ENCODE results near the gene LILRB5. TPM values are rescaled to one million over a fixed set of nuclear protein-coding genes. Genes with fewer than 3 reads are reported as not detected.
"Not testable (repeated sequence)": the region's sequence is repeated elsewhere in the genome, so short reads cannot be mapped to it uniquely, and the experiment has no call there.

Gene LILRB5
- polyA plus RNA-seq = not detected

- no peaks in the 10 kb centered on the region for H3K36me3 Mint-ChIP-seq
- H3K4me3 Mint-ChIP-seq = no peak within 1 kb of the TSS
- no peak within 1 kb of the TSS for H3K27ac Mint-ChIP-seq
- no peaks in the 10 kb centered on the region for H3K9me3 Mint-ChIP-seq
- H3K27me3 Mint-ChIP-seq (ENCODE audit: low read depth in 3 of 3) = peaks cover 4 to 7% (median 6%) of the 10 kb centered on the region in 3 donors
- no peaks in the 10 kb centered on the region for H3K4me1 Mint-ChIP-seq
- no peak for DNase-seq
Observed at GRCh38 chr19:54257116-54257480, at the start of gene LILRB5. LILRB5 (minus strand) TSS chr19:54257273; CDS start chr19:54257193, 80 bp downstream.

- DNase-seq = no peak
- Mint-ChIP-seq H3K36me3 (no peaks in the 10 kb centered on the region), H3K27me3 (ENCODE audit: low read depth in 3 of 3) (peaks cover 6 to 12% (median 9%) of the 10 kb centered on the region in 3 donors), H3K4me3 (peak overlapping the region in 2 of 5 donors; percentile 6), H3K9me3 (peaks cover 0 to 2% (median 0%) of the 10 kb centered on the region in 6 donors), H3K4me1 (peaks cover 3 to 10% of the 10 kb centered on the region in 2 donors), H3K27ac (no peak overlapping the region)
Observed at GRCh38 chr19:54305141-54305540, 48.1 kb upstream of the LILRB5 start.

- H3K36me3 Mint-ChIP-seq = no peaks in the 10 kb centered on the region
- H3K27ac Mint-ChIP-seq = no peak overlapping the region
- peaks cover 3 to 10% of the 10 kb centered on the region in 2 donors for H3K4me1 Mint-ChIP-seq
- H3K4me3 Mint-ChIP-seq = no peak overlapping the region
- H3K9me3 Mint-ChIP-seq = no peaks in the 10 kb centered on the region
- H3K27me3 Mint-ChIP-seq (ENCODE audit: low read depth in 3 of 3) = peaks cover 6 to 16% (median 15%) of the 10 kb centered on the region in 3 donors
- DNase-seq = no peak
Observed at GRCh38 chr19:54302257-54302656, 45.2 kb upstream of the LILRB5 start.

GRCh38 chr19:54299515-54299914 is 42.4 kb upstream of the LILRB5 start:
- H3K4me1 Mint-ChIP-seq = peaks cover 2 to 3% of the 10 kb centered on the region in 2 donors
- peaks cover 4 to 13% (median 6%) of the 10 kb centered on the region in 3 donors for H3K27me3 Mint-ChIP-seq (ENCODE audit: low read depth in 3 of 3)
- H3K36me3 Mint-ChIP-seq = no peaks in the 10 kb centered on the region
- no peak for DNase-seq
- no peak overlapping the region for H3K4me3 Mint-ChIP-seq
- H3K9me3 Mint-ChIP-seq = no peaks in the 10 kb centered on the region
- no peak overlapping the region for H3K27ac Mint-ChIP-seq

DNA sequence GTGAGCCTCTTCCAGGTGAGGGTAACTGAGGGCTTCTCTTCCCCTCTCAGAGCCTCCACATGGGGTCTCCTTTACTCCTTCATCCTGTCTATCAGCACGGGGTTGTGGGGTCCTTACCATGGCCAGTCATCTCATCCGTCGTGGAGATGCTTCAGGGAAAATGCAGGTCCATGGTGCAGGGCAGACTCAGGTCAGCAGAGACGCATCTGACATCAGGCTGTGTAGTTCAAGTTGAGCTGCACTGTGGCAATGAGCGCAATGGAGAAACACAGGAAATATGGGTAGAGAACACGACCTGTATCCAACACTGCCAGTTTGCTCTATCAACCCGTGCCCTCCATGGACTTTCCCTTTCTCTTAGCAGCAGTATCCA is 42.0 kb upstream of the LILRB5 start:
- H3K27me3 Mint-ChIP-seq (ENCODE audit: low read depth in 3 of 3) = peaks cover 6 to 13% (median 6%) of the 10 kb centered on the region in 3 donors
- no peaks in the 10 kb centered on the region for H3K9me3 Mint-ChIP-seq
- DNase-seq = no peak
- H3K36me3 Mint-ChIP-seq = no peaks in the 10 kb centered on the region
- H3K4me3 Mint-ChIP-seq = no peak overlapping the region
- no peak overlapping the region for H3K27ac Mint-ChIP-seq
- peaks cover 0 to 2% of the 10 kb centered on the region in 2 donors for H3K4me1 Mint-ChIP-seq

DNA sequence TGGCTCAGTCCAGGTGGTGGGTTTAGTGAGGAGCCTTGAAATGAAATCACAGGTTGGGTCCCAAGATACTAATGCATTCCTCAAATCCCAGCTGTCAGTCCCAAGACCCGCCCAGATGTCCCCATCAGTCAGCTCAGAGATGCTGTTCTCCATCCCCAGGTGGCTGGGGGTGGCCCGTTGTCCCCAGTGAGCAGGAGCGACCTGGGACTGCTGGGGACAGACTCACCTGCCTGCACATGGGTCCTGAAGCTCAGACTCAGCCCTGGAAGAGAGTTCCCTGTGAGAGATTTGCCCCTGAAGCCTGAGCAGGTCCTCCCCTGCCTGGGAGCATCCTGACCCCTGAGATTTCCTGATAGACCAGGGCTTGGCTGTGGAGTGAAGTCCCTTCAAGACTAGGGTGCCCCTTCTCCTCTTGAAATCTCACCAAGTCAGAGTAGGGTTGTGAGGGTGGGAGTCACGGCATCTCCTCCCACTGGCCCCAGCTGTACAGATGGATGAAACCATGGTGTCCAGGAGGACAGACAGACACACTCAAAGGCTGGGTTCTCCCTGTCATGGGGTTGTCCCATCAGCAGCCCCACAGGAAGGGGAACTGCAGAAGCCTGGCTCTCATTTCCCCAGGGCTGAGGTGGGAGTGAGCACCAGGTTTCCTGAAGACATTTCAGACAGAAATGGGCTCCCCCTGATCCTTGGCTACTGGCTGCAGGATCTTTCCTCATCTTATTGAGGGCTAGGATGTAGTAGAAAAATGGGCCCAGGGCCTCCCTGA is 41.5 kb upstream of the LILRB5 start:
- no peak overlapping the region for H3K4me3 Mint-ChIP-seq
- H3K27me3 Mint-ChIP-seq (ENCODE audit: low read depth in 3 of 3) = peaks cover 6 to 9% (median 9%) of the 10 kb centered on the region in 3 donors
- DNase-seq = no peak
- H3K27ac Mint-ChIP-seq = no peak overlapping the region
- H3K4me1 Mint-ChIP-seq = no peaks in the 10 kb centered on the region
- no peaks in the 10 kb centered on the region for H3K36me3 Mint-ChIP-seq
- H3K9me3 Mint-ChIP-seq = no peaks in the 10 kb centered on the region

DNA sequence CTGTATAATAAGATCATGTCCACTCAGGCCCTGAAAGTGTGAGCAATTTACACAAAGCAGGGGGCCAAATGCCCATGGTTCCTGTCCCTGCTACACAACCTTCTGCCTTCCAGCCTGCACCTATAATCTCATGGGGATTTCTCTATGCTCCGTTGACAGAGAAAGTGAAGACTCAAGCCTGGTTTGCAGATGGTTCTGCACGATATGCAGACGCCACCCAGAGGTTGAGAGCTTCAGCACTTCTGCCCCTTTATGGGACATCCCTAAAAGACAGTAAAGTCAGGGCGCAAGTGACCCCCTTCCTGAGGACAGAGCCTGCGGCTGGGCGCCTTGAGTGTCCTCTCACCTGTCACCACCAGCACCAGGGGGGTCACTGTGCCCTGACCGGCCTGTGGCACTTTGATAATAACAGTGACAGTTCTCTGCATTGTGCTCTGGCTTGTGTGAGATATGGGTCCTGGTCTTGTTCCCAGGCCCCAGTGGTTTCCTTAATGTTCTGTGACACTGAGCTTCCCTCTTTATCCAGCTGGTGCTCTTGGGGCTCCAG is 40.8 kb upstream of the LILRB5 start:
- Mint-ChIP-seq H3K27me3 (ENCODE audit: low read depth in 3 of 3) (peaks cover 6 to 10% (median 9%) of the 10 kb centered on the region in 3 donors), H3K4me3 (no peak overlapping the region), H3K4me1 (no peaks in the 10 kb centered on the region), H3K27ac (no peak overlapping the region), H3K36me3 (no peaks in the 10 kb centered on the region), H3K9me3 (peaks cover 0 to 1% (median 0%) of the 10 kb centered on the region in 6 donors)
- DNase-seq = no peak

- DNase-seq = no peak
- H3K27me3 Mint-ChIP-seq (ENCODE audit: low read depth in 3 of 3) = peaks cover 7 to 13% (median 8%) of the 10 kb centered on the region in 3 donors
- H3K36me3 Mint-ChIP-seq = no peaks in the 10 kb centered on the region
- H3K27ac Mint-ChIP-seq = no peak overlapping the region
- H3K9me3 Mint-ChIP-seq = peaks cover 0 to 1% (median 0%) of the 10 kb centered on the region in 6 donors
- no peak overlapping the region for H3K4me3 Mint-ChIP-seq
- no peaks in the 10 kb centered on the region for H3K4me1 Mint-ChIP-seq
Observed at GRCh38 chr19:54294539-54294938, 37.5 kb upstream of the LILRB5 start.

DNA sequence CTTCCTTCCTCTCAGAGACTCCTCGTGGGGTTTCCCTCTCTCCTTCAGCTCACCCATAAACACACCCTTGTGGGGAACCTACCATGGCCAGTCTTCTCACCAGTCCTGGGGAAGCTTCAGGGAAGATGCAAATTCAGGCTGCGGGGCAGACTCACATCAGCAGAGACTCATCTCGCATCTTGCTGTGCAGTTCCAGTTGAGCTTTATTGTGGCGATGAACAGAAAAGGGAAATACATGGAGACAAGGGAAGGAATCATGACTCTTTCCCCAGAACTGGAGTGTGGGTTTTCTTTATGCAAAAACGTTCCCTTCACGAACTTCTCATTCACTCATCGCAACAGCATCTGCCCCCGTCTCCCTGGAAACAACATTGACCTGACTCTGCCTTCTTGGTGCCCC is 32.1 kb upstream of the LILRB5 start:
- not testable (repeated sequence) for H3K36me3 Mint-ChIP-seq, H3K9me3 Mint-ChIP-seq, DNase-seq, H3K4me3 Mint-ChIP-seq, H3K27ac Mint-ChIP-seq
- Mint-ChIP-seq H3K4me1 (peaks cover 24 to 29% of the 10 kb centered on the region in 2 donors), H3K27me3 (ENCODE audit: low read depth in 3 of 3) (peaks cover 2 to 15% (median 10%) of the 10 kb centered on the region in 3 donors)

- Mint-ChIP-seq H3K9me3 (no peaks in the 10 kb centered on the region), H3K27ac (peak overlapping the region in 1 of 6 donors; percentile 47), H3K36me3 (no peaks in the 10 kb centered on the region), H3K4me3 (no peak overlapping the region), H3K4me1 (peaks cover 30 to 31% of the 10 kb centered on the region in 2 donors), H3K27me3 (ENCODE audit: low read depth in 3 of 3) (peaks cover 2 to 15% (median 3%) of the 10 kb centered on the region in 3 donors)
- no peak for DNase-seq
Observed at GRCh38 chr19:54287456-54287855, 30.4 kb upstream of the LILRB5 start.

- H3K9me3 Mint-ChIP-seq, H3K36me3 Mint-ChIP-seq: not testable (repeated sequence)
- H3K27me3 Mint-ChIP-seq (ENCODE audit: low read depth in 3 of 3) = peaks cover 2 to 13% (median 7%) of the 10 kb centered on the region in 3 donors
- peak overlapping the region in 4 of 6 donors; percentile 30 to 74 (median 54) for H3K27ac Mint-ChIP-seq
- H3K4me3 Mint-ChIP-seq = peak overlapping the region in 1 of 5 donors; percentile 36
- DNase-seq = peak in 1 of 3 donors; percentile 9
- peaks cover 34 to 36% of the 10 kb centered on the region in 2 donors for H3K4me1 Mint-ChIP-seq
Observed at GRCh38 chr19:54286283-54286682, 29.2 kb upstream of the LILRB5 start.

DNA sequence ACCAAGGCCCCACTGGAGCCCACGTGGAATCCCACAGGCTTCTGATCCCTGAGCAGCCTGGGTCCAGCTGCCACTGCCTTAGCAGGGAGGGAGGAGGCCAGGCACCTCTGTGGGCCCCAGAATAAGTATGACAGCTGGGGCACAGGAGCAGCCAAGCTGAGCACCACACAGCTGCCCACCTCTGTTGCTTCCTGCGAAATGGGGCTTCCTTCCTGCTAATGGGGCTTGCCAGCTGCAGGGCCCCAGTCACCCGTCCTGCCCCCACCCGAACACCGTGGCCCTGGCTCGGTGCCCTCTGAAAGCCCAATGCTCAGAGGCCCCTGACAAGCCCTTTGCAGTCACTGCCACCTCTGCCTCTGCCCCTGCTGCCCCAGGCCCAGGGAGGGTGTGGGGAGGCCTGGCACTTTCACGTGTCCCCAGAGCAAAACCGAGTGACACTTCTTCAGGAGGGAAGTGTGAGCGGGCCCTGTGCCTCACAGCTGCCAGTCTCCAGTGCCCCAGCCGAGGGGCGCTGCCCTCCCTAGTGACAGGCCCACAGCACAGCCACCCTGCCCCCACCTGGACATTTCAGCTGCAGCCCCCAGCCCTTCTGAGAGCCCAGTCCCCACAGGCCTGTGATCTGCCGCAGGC is 28.5 kb upstream of the LILRB5 start:
- peak overlapping the region in 5 of 6 donors; percentile 12 to 84 (median 70) for H3K27ac Mint-ChIP-seq
- H3K9me3 Mint-ChIP-seq, H3K36me3 Mint-ChIP-seq: not testable (repeated sequence)
- H3K4me1 Mint-ChIP-seq = peaks cover 34 to 36% of the 10 kb centered on the region in 2 donors
- DNase-seq = peak in 2 of 3 donors; percentile 20 to 59
- H3K27me3 Mint-ChIP-seq (ENCODE audit: low read depth in 3 of 3) = peaks cover 4 to 13% (median 12%) of the 10 kb centered on the region in 3 donors
- H3K4me3 Mint-ChIP-seq = peak overlapping the region in 4 of 5 donors; percentile 7 to 45 (median 24)

DNA sequence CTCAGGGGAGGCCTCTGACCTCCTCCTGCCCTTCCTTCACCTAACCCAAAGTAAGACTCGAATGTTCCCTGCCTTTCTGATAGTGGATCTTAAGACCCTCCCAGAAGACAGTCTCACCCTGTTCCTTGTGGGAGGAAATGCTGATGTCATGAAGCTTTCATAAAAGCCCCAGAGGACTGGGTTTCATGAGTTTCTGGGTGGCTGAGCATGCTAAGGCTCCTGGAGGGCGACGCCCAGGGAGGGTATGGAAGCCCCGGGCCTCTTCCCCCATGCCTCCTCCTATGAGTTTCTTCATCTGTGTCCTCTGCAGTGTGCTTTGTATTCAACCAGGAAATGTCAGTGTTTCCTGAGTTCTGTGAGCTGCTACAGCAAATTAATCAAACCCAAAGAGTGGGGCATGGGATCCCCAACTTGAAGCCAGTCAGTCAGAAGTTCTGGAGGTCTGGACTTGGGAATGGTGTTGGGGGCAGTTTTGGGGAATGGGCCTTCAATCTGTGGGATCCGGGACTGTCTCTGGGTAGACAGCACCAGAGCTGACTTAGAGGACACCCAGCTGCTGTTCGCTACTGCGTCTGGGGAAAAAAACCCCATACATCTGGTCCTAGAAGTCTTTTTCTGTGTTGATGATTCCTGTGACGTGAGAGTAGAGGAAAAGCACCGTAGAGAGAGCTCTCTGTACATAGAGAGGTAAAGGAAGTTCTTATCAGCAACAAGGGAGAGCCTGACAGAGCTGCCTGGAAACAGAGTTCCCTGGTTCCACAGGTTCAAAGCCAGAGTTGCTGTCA is 25.8 kb upstream of the LILRB5 start:
- no peak for DNase-seq
- Mint-ChIP-seq H3K4me1 (peaks cover 34 to 36% of the 10 kb centered on the region in 2 donors), H3K4me3 (no peak overlapping the region), H3K27me3 (ENCODE audit: low read depth in 3 of 3) (peaks cover 5 to 15% (median 8%) of the 10 kb centered on the region in 3 donors), H3K27ac (peak overlapping the region in 1 of 6 donors; percentile 14), H3K36me3 (no peaks in the 10 kb centered on the region), H3K9me3 (no peaks in the 10 kb centered on the region)
